ENCODE results near the gene ZFAND3. TPM values are rescaled to one million over a fixed set of nuclear protein-coding genes. Genes with fewer than 3 reads are reported as not detected.

Gene ZFAND3
- polyA plus RNA-seq, 1 donor from 2014 or later = 19.7 TPM

- no peak overlapping the region for H3K27ac ChIP-seq (ENCODE audit: low read length)
- no peaks in the 10 kb centered on the region for H3K27me3 ChIP-seq (ENCODE audit: insufficient read depth, low read depth, low read length)
- H3K4me3 ChIP-seq (ENCODE audit: low read length) = no peak overlapping the region
- H4K20me1 ChIP-seq (ENCODE audit: insufficient read depth) = no peaks in the 10 kb centered on the region
- H3K36me3 ChIP-seq (ENCODE audit: insufficient read depth, low read length) = no peaks in the 10 kb centered on the region
- no peaks in the 10 kb centered on the region for H3K79me2 ChIP-seq (replicated peaks; ENCODE audit: insufficient read depth, low read length)
- H3K9me2 ChIP-seq (ENCODE audit: insufficient read depth, low read length) = no peaks in the 10 kb centered on the region
- H3K9me3 ChIP-seq (ENCODE audit: low read length) = no peaks in the 10 kb centered on the region
- TF ChIP-seq SMC3 (conservative IDR thresholded peaks at IDR 0.05; ENCODE audit: poor library complexity) (no peak), REST (IDR thresholded peaks at IDR 0.05; ENCODE audit: borderline replicate concordance) (no peak), EZH2 (IDR thresholded peaks at IDR 0.05; ENCODE audit: borderline replicate concordance, insufficient read depth, low read length, poor library complexity, severe bottlenecking) (no peak), CTCF (IDR thresholded peaks at IDR 0.05; ENCODE audit: poor library complexity, severe bottlenecking) (no peak), MXI1 (conservative IDR thresholded peaks at IDR 0.05; ENCODE audit: poor library complexity, severe bottlenecking) (no peak), POLR2AphosphoS5 (IDR thresholded peaks at IDR 0.05) (no peak), EP300 (conservative IDR thresholded peaks at IDR 0.05; ENCODE audit: poor library complexity, severe bottlenecking) (no peak), TAF1 (IDR thresholded peaks at IDR 0.05; ENCODE audit: low read depth) (no peak)
- no peaks in the 10 kb centered on the region for H3F3A ChIP-seq (ENCODE audit: insufficient read depth, low read length, poor library complexity, severe bottlenecking)
- H3K4me2 ChIP-seq (ENCODE audit: low read length) = no peak overlapping the region
- H2AFZ ChIP-seq (ENCODE audit: low read depth, low read length) = no peak overlapping the region
- no peak overlapping the region for H3K9ac ChIP-seq (ENCODE audit: low read length)
These were observed 329.1 kb downstream of the ZFAND3 start for GRCh38 chr6:38148606-38149005.

GRCh38 chr6:38149531-38149930, 330.0 kb downstream of the ZFAND3 start:
- no peak overlapping the region for H3K4me3 ChIP-seq (ENCODE audit: low read length)
- no peak overlapping the region for H3K27ac ChIP-seq (ENCODE audit: low read length)
- H3K9me3 ChIP-seq (ENCODE audit: low read length) = no peaks in the 10 kb centered on the region
- H3K79me2 ChIP-seq (replicated peaks; ENCODE audit: insufficient read depth, low read length) = no peaks in the 10 kb centered on the region
- H3F3A ChIP-seq (ENCODE audit: insufficient read depth, low read length, poor library complexity, severe bottlenecking) = no peaks in the 10 kb centered on the region
- no peak overlapping the region for H3K4me2 ChIP-seq (ENCODE audit: low read length)
- H3K27me3 ChIP-seq (ENCODE audit: insufficient read depth, low read depth, low read length) = no peaks in the 10 kb centered on the region
- no peaks in the 10 kb centered on the region for H4K20me1 ChIP-seq (ENCODE audit: insufficient read depth)
- no peak for TF ChIP-seq EP300 (conservative IDR thresholded peaks at IDR 0.05; ENCODE audit: poor library complexity, severe bottlenecking)
- TF ChIP-seq REST (IDR thresholded peaks at IDR 0.05; ENCODE audit: borderline replicate concordance) = no peak
- TF ChIP-seq TAF1 (IDR thresholded peaks at IDR 0.05; ENCODE audit: low read depth) = no peak
- no peaks in the 10 kb centered on the region for H3K36me3 ChIP-seq (ENCODE audit: insufficient read depth, low read length)
- H2AFZ ChIP-seq (ENCODE audit: low read depth, low read length) = no peak overlapping the region
- H3K9ac ChIP-seq (ENCODE audit: low read length) = no peak overlapping the region
- no peaks in the 10 kb centered on the region for H3K9me2 ChIP-seq (ENCODE audit: insufficient read depth, low read length)

Measured in neural cell (in vitro differentiated cells).